CD4-positive, alpha-beta T cell (primary cell): Measurements from ENCODE around the gene MFAP5. TPM values are rescaled to one million over a fixed set of nuclear protein-coding genes. Genes with fewer than 3 reads are reported as not detected.
"Not testable (repeated sequence)": the region's sequence is repeated elsewhere in the genome, so short reads cannot be mapped to it uniquely, and the experiment has no call there.

Source experiments
- ATAC-seq: fragments of 200-7000 bp; cut with Tn5 transposase; one replicate; pipeline ENCODE4 v1.10.0; 2022; ENCODE audit warnings: mild to moderate bottlenecking; ENCODE audit not compliant: poor library complexity
- CTCF ChIA-PET: fragments of 350-600 bp; sonication (Branson Sonifier 250); formaldehyde crosslinking; loops from one replicate; lab custom pipeline; 2021; ENCODE audit warnings: antibody characterized with exemption, inconsistent platforms; lab: Charles Lee
- POLR2A ChIA-PET: fragments of 350-600 bp; sonication (Branson Sonifier 250); formaldehyde crosslinking; loops from one replicate; lab custom pipeline; 2021; ENCODE audit warnings: antibody characterized with exemption, inconsistent platforms; lab: Charles Lee
- DNase-seq, 14 experiments: peaks; one replicate each; pipeline ENCODE4 v3.0.0-alpha.2; 2013 to 2020; ENCODE audit warnings: mixed read lengths in 2 of 14
- H3K27ac ChIP-seq, 2 donors: one replicate each; pipeline versions ENCODE4 v1.5.1 to v1.7.0; 2013; ENCODE audit warnings: low read length in 2 of 2, low read depth in 1 of 2, mild to moderate bottlenecking in 1 of 2
- H3K27me3 ChIP-seq, 2 experiments: 1 replicate in 1 of 2; 2 replicates in 1 of 2; pipeline versions ENCODE4 v1.6.1 to v1.7.0; 2013; ENCODE audit warnings: low read length in 2 of 2, control low read depth in 1 of 2, mild to moderate bottlenecking in 1 of 2, moderate library complexity in 1 of 2; ENCODE audit not compliant: insufficient read depth in 2 of 2, control insufficient read depth in 1 of 2
- H3K36me3 ChIP-seq: one replicate; pipeline ENCODE4 v1.6.1; 2013; ENCODE audit warnings: low read length, control low read depth; ENCODE audit not compliant: insufficient read depth
- H3K4me1 ChIP-seq: one replicate; pipeline ENCODE4 v1.6.1; 2013; ENCODE audit warnings: low read length, control low read depth; ENCODE audit not compliant: insufficient read depth
- H3K4me3 ChIP-seq: one replicate; pipeline ENCODE4 v1.5.1; 2013; ENCODE audit warnings: mild to moderate bottlenecking, low read length, moderate library complexity
- H3K9me3 ChIP-seq, 2 experiments: 1 replicate in 1 of 2; 2 replicates in 1 of 2; pipeline versions ENCODE4 v1.6.1 to v1.7.0; 2013; ENCODE audit warnings: low read length in 2 of 2, mild to moderate bottlenecking in 2 of 2, control low read depth in 1 of 2, moderate library complexity in 1 of 2; ENCODE audit not compliant: control insufficient read depth in 1 of 2, insufficient read depth in 1 of 2
- H3K27ac Mint-ChIP-seq: one replicate; pipeline ENCODE4 v1.8.0; 2020; ENCODE audit warnings: mixed read lengths
- H3K27me3 Mint-ChIP-seq: one replicate; pipeline ENCODE4 v1.8.0; 2021; ENCODE audit warnings: mixed read lengths
- H3K36me3 Mint-ChIP-seq: one replicate; pipeline ENCODE4 v1.8.0; 2021; ENCODE audit warnings: low read depth, mixed read lengths
- H3K4me1 Mint-ChIP-seq: one replicate; pipeline ENCODE4 v1.8.0; 2021; ENCODE audit warnings: low read depth, mixed read lengths
- H3K4me3 Mint-ChIP-seq: one replicate; pipeline ENCODE4 v1.8.0; 2020; ENCODE audit warnings: mild to moderate bottlenecking, mixed read lengths
- H3K9me3 Mint-ChIP-seq: one replicate; pipeline ENCODE4 v1.8.0; 2020; ENCODE audit warnings: mixed read lengths
- intact Hi-C, 2 experiments: fragments of 100-400 bp; cut with DNase I in 1 of 2; cut with micrococcal nuclease in 1 of 2; formaldehyde crosslinking; loops; one replicate each; pipeline versions ENCODE4 v1.15.1 to v1.9.0; 2023 to 2025; cut with DNase I, micrococcal nuclease
- total RNA-seq, 174 experiments: library from RNA in 2 of 174; stranded (reverse) in 2 of 174; gene quantifications; one replicate each; pipeline ENCODE4 v1.2.3 and lab custom pipeline; 2021 to 2026
- TF ChIP-seq, protein P1 (sequence below): fragments of 200-600 bp; IDR thresholded peaks from one replicate; pipeline ENCODE4 v1.8.0; 2022; ENCODE audit warnings: antibody characterized with exemption, mild to moderate bottlenecking

MFAP5 gene
- total RNA-seq, 2 experiments from 2014 or later: not detected

DNA sequence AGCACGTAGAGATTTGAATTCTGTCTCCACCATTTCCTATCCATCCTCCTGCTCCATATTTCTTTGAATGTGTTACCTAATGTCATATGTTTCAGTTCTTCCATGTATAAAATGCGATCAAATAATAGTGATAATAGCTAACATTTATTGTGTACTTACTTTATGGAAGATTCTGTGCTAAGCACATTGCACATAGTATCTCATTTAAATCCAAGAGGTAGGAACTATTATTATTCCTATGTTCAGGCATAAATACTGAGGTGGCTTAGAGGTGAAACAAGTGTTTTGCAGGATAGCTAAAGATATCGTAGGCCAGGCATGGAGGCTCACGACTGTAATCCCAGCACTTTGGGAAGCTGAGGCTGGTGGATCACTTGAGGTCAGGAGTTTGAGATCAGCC is 32.5 kb downstream of the MFAP5 start:
- intact Hi-C loops: no loop called here
- Mint-ChIP-seq H3K4me3 (no peak overlapping the region), H3K36me3 (no peaks in the 10 kb centered on the region), H3K9me3 (no peaks in the 10 kb centered on the region), H3K27me3 (no peaks in the 10 kb centered on the region), H3K4me1 (no peaks in the 10 kb centered on the region), H3K27ac (no peak overlapping the region)
- Histone ChIP-seq H3K27me3 (no peaks in the 10 kb centered on the region), H3K27ac (no peak overlapping the region), H3K4me1 (no peaks in the 10 kb centered on the region), H3K4me3 (no peak overlapping the region), H3K36me3 (no peaks in the 10 kb centered on the region), H3K9me3 (no peaks in the 10 kb centered on the region)
- POLR2A ChIA-PET: no interaction called here
- ATAC-seq (no peak), DNase-seq (no peak)
- CTCF ChIA-PET: no interaction called here
- TF ChIP-seq, protein P1, sequence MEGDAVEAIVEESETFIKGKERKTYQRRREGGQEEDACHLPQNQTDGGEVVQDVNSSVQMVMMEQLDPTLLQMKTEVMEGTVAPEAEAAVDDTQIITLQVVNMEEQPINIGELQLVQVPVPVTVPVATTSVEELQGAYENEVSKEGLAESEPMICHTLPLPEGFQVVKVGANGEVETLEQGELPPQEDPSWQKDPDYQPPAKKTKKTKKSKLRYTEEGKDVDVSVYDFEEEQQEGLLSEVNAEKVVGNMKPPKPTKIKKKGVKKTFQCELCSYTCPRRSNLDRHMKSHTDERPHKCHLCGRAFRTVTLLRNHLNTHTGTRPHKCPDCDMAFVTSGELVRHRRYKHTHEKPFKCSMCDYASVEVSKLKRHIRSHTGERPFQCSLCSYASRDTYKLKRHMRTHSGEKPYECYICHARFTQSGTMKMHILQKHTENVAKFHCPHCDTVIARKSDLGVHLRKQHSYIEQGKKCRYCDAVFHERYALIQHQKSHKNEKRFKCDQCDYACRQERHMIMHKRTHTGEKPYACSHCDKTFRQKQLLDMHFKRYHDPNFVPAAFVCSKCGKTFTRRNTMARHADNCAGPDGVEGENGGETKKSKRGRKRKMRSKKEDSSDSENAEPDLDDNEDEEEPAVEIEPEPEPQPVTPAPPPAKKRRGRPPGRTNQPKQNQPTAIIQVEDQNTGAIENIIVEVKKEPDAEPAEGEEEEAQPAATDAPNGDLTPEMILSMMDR: no peak

DNA sequence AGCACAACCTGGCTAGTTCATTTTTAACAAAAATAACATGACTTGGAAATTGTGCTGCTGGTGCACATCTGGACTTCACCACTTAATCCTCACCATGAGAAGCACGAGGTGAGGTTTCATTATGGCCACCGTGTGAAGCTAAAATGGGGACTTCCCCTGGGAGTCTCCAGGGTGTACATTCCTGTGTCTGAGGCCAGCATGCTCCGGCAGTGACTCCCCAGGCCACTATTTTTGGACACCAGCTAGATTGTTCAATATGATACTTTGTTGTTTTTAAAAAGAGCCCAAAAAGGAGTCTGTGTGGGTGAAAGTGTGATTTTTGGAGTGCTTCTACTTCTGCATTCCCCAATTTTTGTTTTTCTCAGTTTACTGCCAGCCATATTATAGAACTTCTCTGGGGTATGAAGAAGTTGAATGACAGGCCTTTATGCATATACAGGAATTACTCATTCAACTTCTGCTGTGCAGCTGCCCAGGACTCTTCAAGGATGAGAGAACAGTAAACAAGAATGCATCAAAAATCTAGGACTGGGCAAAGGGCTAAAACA is 33.1 kb downstream of the MFAP5 start:
- peaks cover 0 to 3% of the 10 kb centered on the region in 2 experiments for H3K9me3 ChIP-seq
- H3K27ac ChIP-seq: no peak overlapping the region
- ChIA-PET POLR2A (interaction anchor here (0.9 kb wide), 1 partner anchor 81 kb away, joined by 3 read pairs; no protein-coding TSS in a partner anchor), CTCF (interaction anchor here (0.5 kb wide), 1 partner anchor 13 kb away, joined by 3 read pairs; no protein-coding TSS in a partner anchor)
- intact Hi-C loops: no loop called here
- no peaks in the 10 kb centered on the region for H3K36me3 ChIP-seq
- H3K4me1 ChIP-seq: no peaks in the 10 kb centered on the region
- H3K27me3 ChIP-seq: no peaks in the 10 kb centered on the region
- ATAC-seq (no peak), DNase-seq (peak in 2 of 14 experiments; percentile 27 to 36)
- no peaks in the 10 kb centered on the region for H3K27me3 Mint-ChIP-seq
- H3K4me1 Mint-ChIP-seq: no peaks in the 10 kb centered on the region
- no peaks in the 10 kb centered on the region for H3K36me3 Mint-ChIP-seq
- TF ChIP-seq, protein P1: no peak
- H3K27ac Mint-ChIP-seq: no peak overlapping the region
- no peak overlapping the region for H3K4me3 ChIP-seq
- H3K4me3 Mint-ChIP-seq: no peak overlapping the region
- no peaks in the 10 kb centered on the region for H3K9me3 Mint-ChIP-seq

DNA sequence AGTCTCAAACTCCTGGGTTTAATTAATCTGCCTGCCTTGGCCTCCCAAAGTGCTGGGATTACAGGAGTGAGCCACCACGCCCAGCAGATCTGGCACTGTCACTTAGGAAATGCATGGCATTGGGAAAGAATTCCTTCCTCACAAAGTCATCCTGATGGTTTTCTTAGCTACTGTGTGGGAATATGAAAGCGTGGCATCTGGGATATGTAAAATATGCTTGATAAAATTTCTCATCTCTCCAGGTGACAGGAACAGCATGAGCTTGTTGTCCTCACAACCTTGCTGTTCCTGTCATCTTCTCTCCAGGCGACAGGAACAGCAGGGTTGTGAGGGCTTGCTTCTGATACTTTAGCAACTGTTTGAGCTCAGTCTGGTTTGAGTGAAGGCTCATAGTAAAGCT is 33.9 kb downstream of the MFAP5 start:
- POLR2A ChIA-PET: interaction anchor here (0.9 kb wide), 1 partner anchor 80 kb away, joined by 3 read pairs; no protein-coding TSS in a partner anchor
- H3K27ac ChIP-seq: no peak overlapping the region
- Mint-ChIP-seq H3K4me1 (no peaks in the 10 kb centered on the region), H3K9me3 (no peaks in the 10 kb centered on the region), H3K36me3 (no peaks in the 10 kb centered on the region), H3K27me3 (no peaks in the 10 kb centered on the region), H3K27ac (no peak overlapping the region), H3K4me3 (no peak overlapping the region)
- intact Hi-C loops: no loop called here
- no peak for DNase-seq
- H3K4me3 ChIP-seq: no peak overlapping the region
- peaks cover 0 to 8% of the 10 kb centered on the region in 2 experiments for H3K9me3 ChIP-seq
- no peaks in the 10 kb centered on the region for H3K27me3 ChIP-seq
- H3K4me1 ChIP-seq: no peaks in the 10 kb centered on the region
- no peak for ATAC-seq
- CTCF ChIA-PET: interaction anchor here (0.5 kb wide), 1 partner anchor 14 kb away, joined by 3 read pairs; no protein-coding TSS in a partner anchor
- no peaks in the 10 kb centered on the region for H3K36me3 ChIP-seq
- TF ChIP-seq, protein P1: no peak

GRCh38 chr12:8624750-8625149 is 37.9 kb downstream of the MFAP5 start:
- H3K4me1 Mint-ChIP-seq, H3K27ac Mint-ChIP-seq, H3K27ac ChIP-seq, H3K9me3 Mint-ChIP-seq, POLR2A ChIA-PET, H3K27me3 Mint-ChIP-seq, H3K4me1 ChIP-seq, H3K36me3 Mint-ChIP-seq, H3K4me3 ChIP-seq, H3K4me3 Mint-ChIP-seq, H3K36me3 ChIP-seq, CTCF ChIA-PET, intact Hi-C loops, ATAC-seq, H3K27me3 ChIP-seq, DNase-seq, H3K9me3 ChIP-seq: not testable (repeated sequence)
